A549 (cell line): ENCODE data around the gene STK17A. TPM values are rescaled to one million over a fixed set of nuclear protein-coding genes. Genes with fewer than 3 reads are reported as not detected.
A peak's percentile ranks its signal among the peaks of the same experiment; 100 is the strongest.

Experiments used
- ATAC-seq, 2 experiments: fragments of 200-7000 bp in 1 of 2; fragments of >200 bp in 1 of 2; cut with Nextera tagmentation in 1 of 2; cut with Tn5 transposase in 1 of 2; 3 replicates each; pipeline versions ENCODE4 v1.8.0 to v1.9.1; 2018 to 2020; ENCODE audit warnings: mild to moderate bottlenecking in 1 of 2, moderate library complexity in 1 of 2
- CTCF ChIA-PET: fragments of 300-600 bp; sonication (Branson Sonifier 250); formaldehyde crosslinking; extraction: SDS; loops from one replicate; lab custom pipeline; 2021; ENCODE audit warnings: antibody characterized with exemption, inconsistent platforms; lab: Yijun Ruan, JAX
- POLR2A ChIA-PET: fragments of 350-600 bp; formaldehyde crosslinking; extraction: SDS; loops from one replicate; lab custom pipeline; 2021; ENCODE audit warnings: antibody characterized with exemption, inconsistent platforms; lab: Yijun Ruan, JAX
- DNase-seq, 2 experiments: peaks; one replicate each; pipeline versions ENCODE4 v3.0.0 to v3.0.0-alpha.2; 2011 to 2016; ENCODE audit warnings: low read depth in 1 of 2, low spot score in 1 of 2
- FAIRE-seq: peaks from 2 replicates; lab custom pipeline; 2011; peaks lifted over from hg19 to GRCh38; lab: Jason Lieb, UNC
- H3K27ac ChIP-seq, 2 experiments: fragments of >200 bp; sonication (Bioruptor Twin); formaldehyde crosslinking; 3 replicates each; pipeline ENCODE4 v1.5.1; 2016 to 2017
- H3K4me1 ChIP-seq: fragments of >200 bp; sonication (Bioruptor Twin); formaldehyde crosslinking; 3 replicates; pipeline ENCODE4 v1.6.1; 2016
- H3K4me2 ChIP-seq: fragments of >200 bp; sonication (Bioruptor Twin); formaldehyde crosslinking; 3 replicates; pipeline ENCODE4 v1.6.1; 2016
- H3K4me3 ChIP-seq: fragments of >200 bp; sonication (Bioruptor Twin); formaldehyde crosslinking; 3 replicates; pipeline ENCODE4 v1.5.1; 2016
- H3K9me3 ChIP-seq: fragments of >200 bp; sonication (Bioruptor Twin); formaldehyde crosslinking; 3 replicates; pipeline ENCODE4 v1.6.1; 2016
- CEBPB ChIP-seq, 2 experiments: fragments of >200 bp in 1 of 2; sonication (Bioruptor Twin) in 1 of 2; formaldehyde crosslinking in 1 of 2; IDR thresholded peaks; 2 replicates each; pipeline ENCODE4 v1.6.1; 2012 to 2016
- CHD2 ChIP-seq: fragments of 150-350 bp; IDR thresholded peaks from 2 replicates; pipeline ENCODE4 v1.6.1; 2014; ENCODE audit warnings: low read length; ENCODE audit not compliant: partially characterized antibody
- CHD4 ChIP-seq: fragments of 200-600 bp; sonication (generic); IDR thresholded peaks from 2 replicates; pipeline ENCODE4 v1.6.1; 2016; ENCODE audit warnings: antibody characterized with exemption, mild to moderate bottlenecking, borderline replicate concordance
- ESRRA ChIP-seq: fragments of 150-350 bp; IDR thresholded peaks from 2 replicates; pipeline ENCODE4 v1.6.1; 2014; ENCODE audit warnings: mild to moderate bottlenecking, low read length, borderline replicate concordance
- GATA3 ChIP-seq: IDR thresholded peaks from 2 replicates; pipeline ENCODE4 v1.6.1; 2012; ENCODE audit warnings: borderline replicate concordance
- HDAC2 ChIP-seq: fragments of 200-600 bp; sonication (generic); IDR thresholded peaks from 2 replicates; pipeline ENCODE4 v1.6.1; 2016
- HOXA7 ChIP-seq: fragments of 250-450 bp; sonication (Bioruptor Pico); IDR thresholded peaks from 2 replicates; pipeline ENCODE4 v1.5.0; 2020; ENCODE audit warnings: mild to moderate bottlenecking, moderate library complexity
- HOXB5 ChIP-seq: fragments of 250-450 bp; sonication (Bioruptor Pico); IDR thresholded peaks from 2 replicates; pipeline ENCODE4 v1.5.0; 2020; ENCODE audit warnings: mild to moderate bottlenecking, moderate library complexity
- JUN ChIP-seq, 2 experiments: fragments of >200 bp; sonication (Bioruptor Twin); formaldehyde crosslinking; IDR thresholded peaks; 2 replicates in 1 of 2; 3 replicates in 1 of 2; pipeline ENCODE4 v1.6.1; 2016 to 2017
- JUNB ChIP-seq: fragments of >200 bp; sonication (Bioruptor Twin); formaldehyde crosslinking; IDR thresholded peaks from 2 replicates; pipeline ENCODE4 v1.6.1; 2016
- KDM1A ChIP-seq: fragments of 200-600 bp; sonication (generic); IDR thresholded peaks from 2 replicates; pipeline ENCODE4 v1.6.1; 2016; ENCODE audit warnings: low read depth, mild to moderate bottlenecking
- NFE2L2 ChIP-seq: fragments of 150-350 bp; conservative IDR thresholded peaks from 2 replicates; pipeline ENCODE4 v1.6.1; 2014; ENCODE audit warnings: low read length
- POLR2A ChIP-seq: IDR thresholded peaks from 2 replicates; pipeline ENCODE4 v1.6.1; 2012; ENCODE audit warnings: mild to moderate bottlenecking, low read length
- POLR2AphosphoS2 ChIP-seq: conservative IDR thresholded peaks from 2 replicates; pipeline ENCODE4 v1.6.1; 2012; ENCODE audit warnings: low read length, improper control_type of control experiment, inconsistent platforms
- RCOR1 ChIP-seq: fragments of 150-350 bp; IDR thresholded peaks from 2 replicates; pipeline ENCODE4 v1.6.1; 2014; ENCODE audit warnings: antibody characterized with exemption, low read length, low read depth
- RNF2 ChIP-seq: fragments of 200-600 bp; sonication (generic); IDR thresholded peaks from 2 replicates; pipeline ENCODE4 v1.6.1; 2016; ENCODE audit warnings: low read depth, mild to moderate bottlenecking, antibody characterized with exemption, moderate library complexity, borderline replicate concordance
- ZFP36 ChIP-seq: fragments of 450-650 bp; IDR thresholded peaks from 2 replicates; pipeline ENCODE4 v1.6.1; 2014; ENCODE audit warnings: borderline replicate concordance; ENCODE audit not compliant: partially characterized antibody
- ZSCAN20 ChIP-seq: fragments of 250-450 bp; sonication (Bioruptor Pico); IDR thresholded peaks from 2 replicates; pipeline ENCODE4 v1.8.0; 2022; ENCODE audit warnings: mild to moderate bottlenecking, moderate library complexity
- WGBS: methylation state at CpG from one replicate; pipeline ENCODE4 v1.1.6; 2017; ENCODE audit errors: missing lambda C conversion rate; 5-methylcytosine and 5-hydroxymethylcytosine counted together
- polyA plus RNA-seq, 4 experiments: library from polyadenylated mRNA; depleted of rRNA in 3 of 4; stranded (reverse); fragments of >200 nt; fragmentation: RNase III in 1 of 4; extraction: RNeasy Plus Mini Kit Qiagen cat#74134 plus additional on column Dnase treatment in 1 of 4; gene quantifications; 2 replicates in 3 of 4; 3 replicates in 1 of 4; pipeline ENCODE4 v1.2.3, GENCODE V29; 2011 to 2017
- TF ChIP-seq, protein P1 (sequence below): fragments of >200 bp; sonication (Bioruptor Twin); formaldehyde crosslinking; IDR thresholded peaks from 3 replicates; pipeline ENCODE4 v1.5.1; 2016
- TF ChIP-seq, protein P2 (sequence below): fragments of 150-350 bp; IDR thresholded peaks from 2 replicates; pipeline ENCODE4 v1.6.1; 2014; ENCODE audit warnings: low read depth, mild to moderate bottlenecking, low read length

The STK17A gene
- polyA plus RNA-seq, 2 of the 4 experiments (the other 2 are of a cell fraction), result 27.3 to 47.5 TPM

DNA sequence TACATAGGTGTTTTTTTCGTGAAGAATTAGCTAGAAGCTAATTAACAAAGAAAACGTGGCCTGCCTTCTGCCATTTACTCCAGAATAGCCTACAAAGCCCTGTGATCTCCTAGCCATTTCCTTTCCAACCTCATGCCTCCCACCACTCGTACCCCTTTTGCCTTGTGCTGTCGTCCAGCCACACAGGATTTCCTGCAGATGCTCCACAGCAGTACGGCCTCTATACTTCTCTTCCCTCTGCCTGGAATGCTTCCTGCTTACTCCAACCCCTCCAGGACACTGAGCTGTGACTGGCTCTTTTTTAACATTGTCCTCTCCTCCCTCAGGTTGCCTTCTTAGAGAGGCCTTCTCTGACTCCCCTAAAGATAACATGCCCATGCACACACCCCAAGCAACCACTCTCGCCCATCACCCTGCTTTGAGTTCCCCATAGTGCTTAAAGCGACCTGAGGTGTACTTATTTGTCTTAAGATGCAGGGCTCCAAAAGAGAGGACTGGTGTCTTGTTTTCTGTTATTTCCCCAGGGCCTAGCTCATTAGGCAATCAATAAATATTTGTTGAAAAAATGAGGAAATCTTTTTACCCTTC, 32.7 kb downstream of the STK17A start:
- Histone ChIP-seq H3K27ac (no peak overlapping the region), H3K9me3 (no peaks in the 10 kb centered on the region), H3K4me1 (peaks cover 13% of the 10 kb centered on the region), H3K4me3 (no peak overlapping the region), H3K4me2 (no peak overlapping the region)
- POLR2A ChIA-PET, result interaction anchor here (2.4 kb wide), 1 partner anchor 33 kb away, joined by 7 read pairs; the partner anchor contains the start of gene STK17A
- WGBS, result 82% methylated on average over 7 of the region's 7 CpGs
- TF ChIP-seq HOXB5 (CRISPR knock-in tag), result no peak
- DNase-seq, result no peak
- no peak for FAIRE-seq
- no peak for ATAC-seq
- CTCF ChIA-PET, result interaction anchor here (1.2 to 2.6 kb wide), 3 partner anchors 10 to 33 kb away, joined by 3 to 17 read pairs (median 4); partner anchors contain the start of gene STK17A

DNA sequence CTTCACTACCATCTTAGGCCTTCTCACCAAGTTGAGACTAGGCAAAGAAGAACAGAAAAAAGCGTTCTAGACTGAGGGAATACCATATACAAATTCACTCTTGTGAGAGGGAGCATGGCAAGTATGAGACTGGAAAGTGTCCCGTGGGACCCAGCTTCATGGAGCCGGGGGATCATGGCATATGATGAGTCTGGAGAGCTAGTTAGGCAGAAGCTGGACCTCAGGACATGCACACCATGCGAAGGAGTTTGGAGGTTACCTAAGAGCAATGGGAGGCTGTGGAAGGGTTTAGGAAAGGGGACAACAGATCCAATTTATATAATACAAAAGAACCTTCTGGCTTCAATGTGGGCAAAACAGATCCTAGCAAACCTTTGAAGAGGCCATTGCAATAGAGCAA, 34.1 kb downstream of the STK17A start:
- WGBS, result 85% methylated on average over 4 of the region's 4 CpGs
- TF ChIP-seq NFE2L2, result no peak
- TF ChIP-seq GATA3, result no peak
- TF ChIP-seq POLR2A, result no peak
- TF ChIP-seq JUNB, result no peak
- no peak for TF ChIP-seq JUN (IDR thresholded peaks at IDR 0.05)
- TF ChIP-seq, all 56 proteins: peak for 0

DNA sequence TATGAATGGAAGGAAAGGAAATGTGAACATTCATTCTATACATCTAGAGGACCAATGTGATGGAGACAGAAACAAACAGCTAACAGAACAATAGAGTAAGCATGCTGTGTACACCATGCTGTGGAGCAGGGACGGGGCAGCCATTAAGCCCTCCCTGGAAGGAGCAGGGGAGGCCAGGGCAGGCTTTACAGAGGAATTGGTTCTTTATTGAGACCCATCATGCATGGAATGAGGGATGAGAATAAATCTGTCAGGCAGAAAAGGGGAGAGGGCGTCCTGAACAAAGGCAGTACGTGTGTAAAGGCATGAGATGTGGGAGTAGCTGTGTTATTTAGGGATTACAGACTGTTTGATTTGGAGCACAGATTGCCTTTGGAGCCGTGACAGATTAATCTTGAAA, 35.2 kb downstream of the STK17A start:
- H3K27ac ChIP-seq, result no peak overlapping the region
- H3K4me1 ChIP-seq, result peaks cover 13% of the 10 kb centered on the region
- POLR2A ChIA-PET, result no interaction called here
- H3K9me3 ChIP-seq, result no peaks in the 10 kb centered on the region
- ATAC-seq (peak in 1 of 2 experiments; percentile 11; a peak in 1 of 6 replicates), DNase-seq (no peak), FAIRE-seq (no peak)
- H3K4me2 ChIP-seq, result no peak overlapping the region
- no peak overlapping the region for H3K4me3 ChIP-seq
- CTCF ChIA-PET, result interaction anchor here (0.6 to 2.2 kb wide), 5 partner anchors 9 to 82 kb away, joined by 3 to 10 read pairs (median 3); no protein-coding TSS in a partner anchor
- no peak for TF ChIP-seq KDM1A
- TF ChIP-seq NFE2L2, result no peak
- no peak for TF ChIP-seq RNF2
- TF ChIP-seq CHD2, result no peak
- TF ChIP-seq HOXB5 (CRISPR knock-in tag), result no peak
- TF ChIP-seq HOXA7 (CRISPR knock-in tag), result no peak
- TF ChIP-seq GATA3, result no peak
- TF ChIP-seq ZSCAN20 (CRISPR knock-in tag), result no peak
- no peak for TF ChIP-seq HDAC2
- no peak for TF ChIP-seq CEBPB (IDR thresholded peaks at IDR 0.05)
- TF ChIP-seq, protein P1, sequence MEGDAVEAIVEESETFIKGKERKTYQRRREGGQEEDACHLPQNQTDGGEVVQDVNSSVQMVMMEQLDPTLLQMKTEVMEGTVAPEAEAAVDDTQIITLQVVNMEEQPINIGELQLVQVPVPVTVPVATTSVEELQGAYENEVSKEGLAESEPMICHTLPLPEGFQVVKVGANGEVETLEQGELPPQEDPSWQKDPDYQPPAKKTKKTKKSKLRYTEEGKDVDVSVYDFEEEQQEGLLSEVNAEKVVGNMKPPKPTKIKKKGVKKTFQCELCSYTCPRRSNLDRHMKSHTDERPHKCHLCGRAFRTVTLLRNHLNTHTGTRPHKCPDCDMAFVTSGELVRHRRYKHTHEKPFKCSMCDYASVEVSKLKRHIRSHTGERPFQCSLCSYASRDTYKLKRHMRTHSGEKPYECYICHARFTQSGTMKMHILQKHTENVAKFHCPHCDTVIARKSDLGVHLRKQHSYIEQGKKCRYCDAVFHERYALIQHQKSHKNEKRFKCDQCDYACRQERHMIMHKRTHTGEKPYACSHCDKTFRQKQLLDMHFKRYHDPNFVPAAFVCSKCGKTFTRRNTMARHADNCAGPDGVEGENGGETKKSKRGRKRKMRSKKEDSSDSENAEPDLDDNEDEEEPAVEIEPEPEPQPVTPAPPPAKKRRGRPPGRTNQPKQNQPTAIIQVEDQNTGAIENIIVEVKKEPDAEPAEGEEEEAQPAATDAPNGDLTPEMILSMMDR, result no peak
- no peak for TF ChIP-seq ESRRA
- TF ChIP-seq, protein P2, sequence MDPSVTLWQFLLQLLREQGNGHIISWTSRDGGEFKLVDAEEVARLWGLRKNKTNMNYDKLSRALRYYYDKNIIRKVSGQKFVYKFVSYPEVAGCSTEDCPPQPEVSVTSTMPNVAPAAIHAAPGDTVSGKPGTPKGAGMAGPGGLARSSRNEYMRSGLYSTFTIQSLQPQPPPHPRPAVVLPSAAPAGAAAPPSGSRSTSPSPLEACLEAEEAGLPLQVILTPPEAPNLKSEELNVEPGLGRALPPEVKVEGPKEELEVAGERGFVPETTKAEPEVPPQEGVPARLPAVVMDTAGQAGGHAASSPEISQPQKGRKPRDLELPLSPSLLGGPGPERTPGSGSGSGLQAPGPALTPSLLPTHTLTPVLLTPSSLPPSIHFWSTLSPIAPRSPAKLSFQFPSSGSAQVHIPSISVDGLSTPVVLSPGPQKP, result no peak
- no peak for TF ChIP-seq JUNB
- TF ChIP-seq RCOR1, result no peak
- no peak for TF ChIP-seq CHD4
- no peak for TF ChIP-seq JUN (IDR thresholded peaks at IDR 0.05)
- TF ChIP-seq ZFP36, result no peak
- TF ChIP-seq POLR2AphosphoS2, result no peak
- 79% methylated on average over 4 of the region's 4 CpGs for WGBS

More for the DNA sequence above, 34.1 kb downstream of the STK17A start:
- Histone ChIP-seq H3K27ac (no peak overlapping the region), H3K4me1 (peaks cover 13% of the 10 kb centered on the region), H3K4me2 (no peak overlapping the region), H3K4me3 (no peak overlapping the region), H3K9me3 (no peaks in the 10 kb centered on the region)
- FAIRE-seq (no peak), DNase-seq (no peak), ATAC-seq (no peak)
- POLR2A ChIA-PET, result interaction anchor here (0.9 kb wide), 1 partner anchor 34 kb away, joined by 4 read pairs; the partner anchor contains the start of gene STK17A
- CTCF ChIA-PET, result interaction anchor here (2.2 to 2.6 kb wide), 2 partner anchors 34 to 83 kb away, joined by 10 to 17 read pairs; partner anchors contain the start of gene STK17A
